B cell (primary cell): ENCODE data around the gene COASY.

Experiments used
- EZH2 ChIP-seq: IDR thresholded peaks from 2 replicates; pipeline ENCODE4 v1.6.1; 2012; ENCODE audit warnings: borderline replicate concordance, low read depth, mild to moderate bottlenecking, moderate library complexity, low read length; ENCODE audit not compliant: insufficient read depth, poor library complexity, severe bottlenecking
- TF ChIP-seq, protein P1 (sequence below): fragments of 200-600 bp; IDR thresholded peaks from one replicate; pipeline ENCODE4 v1.8.0; 2022; ENCODE audit warnings: antibody characterized with exemption, mild to moderate bottlenecking

DNA sequence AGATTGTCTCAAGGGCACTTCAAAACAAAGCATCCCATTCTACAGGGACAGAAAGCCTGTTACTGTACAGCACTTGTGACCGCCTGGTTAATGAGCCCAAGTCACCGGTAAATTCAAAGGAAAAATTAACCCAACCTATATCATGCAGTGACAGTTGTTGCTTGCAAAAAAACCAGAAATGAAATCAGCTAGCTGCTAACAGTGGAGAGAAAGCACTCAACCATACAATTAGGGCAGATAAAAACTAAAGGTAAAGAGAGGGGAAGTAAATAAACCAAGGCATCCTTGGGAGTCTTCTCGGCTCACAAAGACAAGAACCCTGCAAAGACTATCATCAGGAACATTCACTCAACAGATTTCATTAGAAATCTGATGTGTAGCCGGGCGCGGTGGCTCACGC, 41.4 kb downstream of the COASY start:
- TF ChIP-seq, protein P1, sequence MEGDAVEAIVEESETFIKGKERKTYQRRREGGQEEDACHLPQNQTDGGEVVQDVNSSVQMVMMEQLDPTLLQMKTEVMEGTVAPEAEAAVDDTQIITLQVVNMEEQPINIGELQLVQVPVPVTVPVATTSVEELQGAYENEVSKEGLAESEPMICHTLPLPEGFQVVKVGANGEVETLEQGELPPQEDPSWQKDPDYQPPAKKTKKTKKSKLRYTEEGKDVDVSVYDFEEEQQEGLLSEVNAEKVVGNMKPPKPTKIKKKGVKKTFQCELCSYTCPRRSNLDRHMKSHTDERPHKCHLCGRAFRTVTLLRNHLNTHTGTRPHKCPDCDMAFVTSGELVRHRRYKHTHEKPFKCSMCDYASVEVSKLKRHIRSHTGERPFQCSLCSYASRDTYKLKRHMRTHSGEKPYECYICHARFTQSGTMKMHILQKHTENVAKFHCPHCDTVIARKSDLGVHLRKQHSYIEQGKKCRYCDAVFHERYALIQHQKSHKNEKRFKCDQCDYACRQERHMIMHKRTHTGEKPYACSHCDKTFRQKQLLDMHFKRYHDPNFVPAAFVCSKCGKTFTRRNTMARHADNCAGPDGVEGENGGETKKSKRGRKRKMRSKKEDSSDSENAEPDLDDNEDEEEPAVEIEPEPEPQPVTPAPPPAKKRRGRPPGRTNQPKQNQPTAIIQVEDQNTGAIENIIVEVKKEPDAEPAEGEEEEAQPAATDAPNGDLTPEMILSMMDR = no peak
- no peak for TF ChIP-seq EZH2
